Measurements from ENCODE around the gene POLG2.
"Not testable (repeated sequence)": the region's sequence is repeated elsewhere in the genome, so short reads cannot be mapped to it uniquely, and the experiment has no call there.

The POLG2 gene

GRCh38 chr17:64505340-64506200 is 8.7 kb upstream of the POLG2 start:
- peak; percentile 53 for DNase-seq

- DNase-seq: no peak
Observed at GRCh38 chr17:64504769-64505339, 8.0 kb upstream of the POLG2 start.

- DNase-seq: no peak
Observed at GRCh38 chr17:64503821-64504768, 7.2 kb upstream of the POLG2 start.

- no peak for DNase-seq
Observed at GRCh38 chr17:64503341-64503740, 6.5 kb upstream of the POLG2 start.

- DNase-seq: no peak
Observed at GRCh38 chr17:64502809-64503208, 6.0 kb upstream of the POLG2 start.

GRCh38 chr17:64502021-64502420 is 5.2 kb upstream of the POLG2 start:
- DNase-seq: no peak

- no peak for DNase-seq
Observed at GRCh38 chr17:64500862-64501765, 4.3 kb upstream of the POLG2 start.

- no peak for DNase-seq
Observed at GRCh38 chr17:64500487-64500859, 3.6 kb upstream of the POLG2 start.

- DNase-seq: no peak
Observed at GRCh38 chr17:64499805-64500486, 3.1 kb upstream of the POLG2 start.

- DNase-seq: no peak
Observed at GRCh38 chr17:64498308-64499203, 1.7 kb upstream of the POLG2 start.

GRCh38 chr17:64497565-64498035 is 746 bp upstream of the POLG2 start:
- DNase-seq: no peak

GRCh38 chr17:64496348-64496785 is 487 bp downstream of the POLG2 start:
- no peak for DNase-seq

- not testable (repeated sequence) for DNase-seq
Observed at GRCh38 chr17:64495300-64495699, 1.6 kb downstream of the POLG2 start.

GRCh38 chr17:64494121-64494520 is 2.7 kb downstream of the POLG2 start:
- no peak for DNase-seq

- DNase-seq: no peak
Observed at GRCh38 chr17:64492481-64493109, 4.3 kb downstream of the POLG2 start.

GRCh38 chr17:64491994-64492393 is 4.9 kb downstream of the POLG2 start:
- no peak for DNase-seq

- DNase-seq: no peak
Observed at GRCh38 chr17:64491034-64491860, 5.6 kb downstream of the POLG2 start.

- DNase-seq: no peak
Observed at GRCh38 chr17:64488301-64488700, 8.6 kb downstream of the POLG2 start.

GRCh38 chr17:64484380-64484779 is 12.5 kb downstream of the POLG2 start:
- DNase-seq: no peak
